ENCODE measurements around the gene USP30.

The USP30 gene

GRCh38 chr12:109116611-109116949 lies 64.2 kb downstream of the USP30 start:
- H3K4me3 ChIP-seq (ENCODE audit: low read depth, low read length): no peak overlapping the region
- DNase-seq (ENCODE audit: low read depth): no peak

GRCh38 chr12:109120095-109120494 lies 67.7 kb downstream of the USP30 start:
- DNase-seq (ENCODE audit: low read depth): no peak
- H3K4me3 ChIP-seq (ENCODE audit: low read depth, low read length): no peak overlapping the region

- no peak for DNase-seq (ENCODE audit: low read depth)
- no peak overlapping the region for H3K4me3 ChIP-seq (ENCODE audit: low read depth, low read length)
Observed at GRCh38 chr12:109120557-109120956, 68.2 kb downstream of the USP30 start.

GRCh38 chr12:109121346-109121880 lies 69.0 kb downstream of the USP30 start:
- no peak for DNase-seq (ENCODE audit: low read depth)
- no peak overlapping the region for H3K4me3 ChIP-seq (ENCODE audit: low read depth, low read length)

- no peak overlapping the region for H3K4me3 ChIP-seq (ENCODE audit: low read depth, low read length)
- no peak for DNase-seq (ENCODE audit: low read depth)
Observed at GRCh38 chr12:109124878-109125648, 72.7 kb downstream of the USP30 start.

GRCh38 chr12:109125791-109126190 lies 73.4 kb downstream of the USP30 start:
- H3K4me3 ChIP-seq (ENCODE audit: low read depth, low read length): no peak overlapping the region
- DNase-seq (ENCODE audit: low read depth): no peak

GRCh38 chr12:109126784-109127183 lies 74.4 kb downstream of the USP30 start:
- no peak for DNase-seq (ENCODE audit: low read depth)

GRCh38 chr12:109127533-109128242 lies 75.3 kb downstream of the USP30 start:
- no peak overlapping the region for H3K4me3 ChIP-seq (ENCODE audit: low read depth, low read length)
- no peak for DNase-seq (ENCODE audit: low read depth)

More at GRCh38 chr12:109126784-109127183, 74.4 kb downstream of the USP30 start:
- no peak overlapping the region for H3K4me3 ChIP-seq (ENCODE audit: low read depth, low read length)

GRCh38 chr12:109130297-109131153 lies 78.1 kb downstream of the USP30 start:
- no peak for DNase-seq (ENCODE audit: low read depth)
- H3K4me3 ChIP-seq (ENCODE audit: low read depth, low read length): no peak overlapping the region

- no peak overlapping the region for H3K4me3 ChIP-seq (ENCODE audit: low read depth, low read length)
Observed at GRCh38 chr12:109131154-109132050, 79.0 kb downstream of the USP30 start.

GRCh38 chr12:109134186-109134917 lies 82.0 kb downstream of the USP30 start:
- no peak overlapping the region for H3K4me3 ChIP-seq (ENCODE audit: low read depth, low read length)
- no peak for DNase-seq (ENCODE audit: low read depth)

More at GRCh38 chr12:109131154-109132050, 79.0 kb downstream of the USP30 start:
- DNase-seq (ENCODE audit: low read depth): no peak

GRCh38 chr12:109137055-109137454 lies 84.7 kb downstream of the USP30 start:
- no peak for DNase-seq (ENCODE audit: low read depth)
- no peak overlapping the region for H3K4me3 ChIP-seq (ENCODE audit: low read depth, low read length)
